Activated naive CD4-positive, alpha-beta T cell (primary cell): ENCODE data around the gene ZNF212.
"Not testable (repeated sequence)": the region's sequence is repeated elsewhere in the genome, so short reads cannot be mapped to it uniquely, and the experiment has no call there.

Source experiments
- DNase-seq, 4 experiments: peaks; one replicate each; lab custom pipeline; 2025; lab: John Stamatoyannopoulos, UW

Gene ZNF212

DNA sequence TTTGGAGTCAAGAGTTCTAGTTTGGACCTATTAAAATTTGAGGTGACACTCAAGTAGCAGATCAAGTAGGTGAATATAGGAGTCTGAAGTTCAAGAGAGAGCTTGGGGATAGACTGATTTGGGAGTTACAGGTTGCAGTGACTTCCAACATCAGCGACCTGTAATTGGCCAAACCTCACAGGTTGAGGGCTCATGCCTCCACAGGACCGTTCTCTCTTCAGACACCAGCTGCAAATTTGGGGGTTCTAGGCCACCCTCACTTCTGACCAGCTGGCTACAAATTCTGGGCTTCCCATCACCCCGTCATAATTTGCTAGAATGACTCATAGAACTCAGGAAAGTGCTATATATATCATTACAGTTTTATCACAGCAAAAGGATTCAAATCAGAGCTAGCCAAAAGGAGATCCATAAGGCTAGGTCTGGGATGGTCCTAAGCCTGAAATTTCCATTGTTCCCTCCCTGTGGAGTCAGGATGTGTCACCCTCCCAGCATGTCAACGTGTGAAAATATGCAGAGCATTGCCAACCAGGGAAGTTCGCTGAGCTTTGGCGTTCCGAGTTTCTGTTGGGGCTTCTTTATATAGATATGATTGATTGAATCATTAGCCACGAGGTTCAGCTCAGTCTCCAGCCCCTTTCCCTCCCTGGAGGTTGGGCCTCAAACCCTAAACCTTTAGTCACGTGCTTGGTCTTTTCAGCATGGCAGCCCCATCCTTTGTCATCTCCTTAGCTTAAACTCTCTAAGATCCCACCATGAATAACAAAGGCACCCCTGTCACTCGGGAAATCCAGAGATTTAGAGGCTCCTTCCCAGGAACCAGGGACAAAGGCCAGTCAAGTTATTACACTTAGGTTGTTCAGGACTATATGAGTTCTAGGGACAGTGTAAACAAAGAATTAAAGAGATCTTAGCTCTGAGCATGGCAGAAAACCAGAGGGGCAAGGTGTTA, 20.7 kb upstream of the ZNF212 start:
- DNase-seq: no peak

DNA sequence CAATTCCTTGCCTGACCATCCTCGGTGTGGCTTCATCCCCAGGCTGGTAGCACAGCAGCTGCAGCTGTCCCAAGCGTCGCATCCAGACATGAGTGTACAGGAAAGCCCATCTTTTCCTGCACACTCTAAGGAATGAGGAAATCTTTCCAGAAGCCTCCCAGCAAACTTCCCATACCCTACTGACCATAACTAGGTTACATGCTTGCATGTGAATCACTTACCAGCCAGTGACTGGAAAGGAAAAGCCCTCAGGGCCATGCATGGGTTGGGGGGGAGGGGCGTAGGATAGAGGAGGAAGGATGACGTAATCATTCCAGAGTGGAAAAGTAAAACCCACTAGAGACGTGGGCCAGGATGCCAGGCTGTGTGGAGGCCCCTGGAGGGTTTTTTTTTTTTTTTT, 18.9 kb upstream of the ZNF212 start:
- DNase-seq: no peak

GRCh38 chr7:149223176-149223575, 16.3 kb upstream of the ZNF212 start:
- no peak for DNase-seq

DNA sequence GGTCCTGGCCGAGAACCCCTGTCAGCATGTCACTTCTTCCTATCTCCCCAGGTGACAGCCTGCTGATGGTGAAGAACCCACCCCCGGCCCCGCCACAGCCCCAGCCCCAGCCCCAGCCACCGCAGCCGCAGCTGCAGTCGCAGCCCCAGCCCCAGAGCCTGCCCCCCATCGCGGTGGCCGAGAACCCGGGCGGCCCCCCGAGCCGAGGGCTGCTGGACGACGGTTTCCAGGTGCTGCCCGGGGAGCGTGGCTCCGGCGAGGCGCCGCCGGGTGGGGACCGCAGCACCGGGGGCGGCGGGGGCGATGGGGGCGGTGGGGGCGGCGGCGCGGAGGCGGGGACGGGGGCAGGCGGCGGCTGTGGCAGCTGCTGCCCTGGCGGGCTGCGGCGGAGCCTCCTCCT, 15.7 kb upstream of the ZNF212 start:
- DNase-seq: no peak

GRCh38 chr7:149224352-149224751, 15.1 kb upstream of the ZNF212 start:
- no peak for DNase-seq

GRCh38 chr7:149225106-149225505, 14.3 kb upstream of the ZNF212 start:
- DNase-seq: no peak

DNA sequence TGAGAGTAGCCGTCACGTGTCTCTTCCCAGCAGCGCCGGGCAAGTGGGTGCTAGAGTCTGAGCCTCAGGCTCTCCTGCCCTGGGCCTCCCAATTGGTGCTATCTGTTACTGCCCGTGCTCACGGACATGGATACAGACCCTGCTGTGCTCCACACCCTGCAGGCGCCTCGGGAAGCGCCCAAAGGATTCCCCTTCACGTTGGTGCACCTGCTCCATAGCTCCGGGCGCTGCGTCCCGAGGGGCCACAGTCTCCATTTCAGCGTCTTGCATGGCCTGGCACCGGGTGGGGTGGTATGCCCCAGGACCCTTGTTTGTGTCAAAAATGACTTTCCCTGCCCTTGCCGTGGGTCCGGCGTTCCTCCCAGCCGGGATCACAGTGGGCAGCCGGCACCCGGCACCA, 13.8 kb upstream of the ZNF212 start:
- no peak for DNase-seq

DNA sequence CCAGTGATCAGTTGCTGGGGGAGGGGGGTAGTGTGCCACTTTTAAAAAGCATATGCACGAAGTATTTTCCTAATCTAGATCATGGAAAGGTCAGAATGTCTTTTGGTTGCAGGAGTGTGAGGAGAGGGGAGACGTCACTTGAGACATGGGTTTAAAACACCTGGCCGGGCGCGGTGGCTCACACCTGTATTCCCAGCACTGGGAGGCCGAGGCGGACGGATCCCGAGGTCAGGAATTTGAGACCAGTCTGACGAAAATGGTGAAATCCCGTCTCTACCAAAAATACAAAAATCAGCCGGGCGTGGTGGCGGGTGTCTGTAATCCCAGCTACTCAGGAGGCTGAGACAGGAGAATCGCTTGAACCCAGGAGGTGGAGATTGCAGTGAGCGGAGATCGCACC, 13.1 kb upstream of the ZNF212 start:
- not testable (repeated sequence) for DNase-seq

- no peak for DNase-seq
These were observed 12.5 kb upstream of the ZNF212 start for GRCh38 chr7:149226840-149227494.

- DNase-seq: no peak
These were observed 10.5 kb upstream of the ZNF212 start for GRCh38 chr7:149228831-149229471.

- DNase-seq: no peak
These were observed 9.9 kb upstream of the ZNF212 start for GRCh38 chr7:149229526-149229925.

DNA sequence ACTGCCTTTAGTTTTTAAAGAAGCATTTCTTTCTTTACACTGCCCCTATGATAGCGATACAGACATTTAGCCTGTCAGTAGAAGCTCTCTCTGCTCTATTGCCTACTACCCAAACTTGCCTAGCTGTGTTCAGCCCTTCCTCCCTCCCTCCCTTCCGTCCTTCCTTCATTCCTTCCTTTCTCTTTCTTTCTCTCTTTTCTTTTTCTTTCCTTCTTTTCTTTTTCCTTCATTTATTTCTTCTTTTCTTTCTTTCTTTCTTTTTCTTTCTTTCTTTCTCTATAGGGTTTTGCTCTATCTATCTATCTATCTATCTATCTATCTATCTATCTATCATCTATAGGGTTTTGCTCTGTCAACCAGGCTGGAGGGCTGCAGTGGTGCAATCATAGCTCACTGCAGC, 7.1 kb upstream of the ZNF212 start:
- DNase-seq: no peak

GRCh38 chr7:149233655-149234204, 5.7 kb upstream of the ZNF212 start:
- DNase-seq: not testable (repeated sequence)

GRCh38 chr7:149237502-149237901, 1.9 kb upstream of the ZNF212 start:
- no peak for DNase-seq

DNA sequence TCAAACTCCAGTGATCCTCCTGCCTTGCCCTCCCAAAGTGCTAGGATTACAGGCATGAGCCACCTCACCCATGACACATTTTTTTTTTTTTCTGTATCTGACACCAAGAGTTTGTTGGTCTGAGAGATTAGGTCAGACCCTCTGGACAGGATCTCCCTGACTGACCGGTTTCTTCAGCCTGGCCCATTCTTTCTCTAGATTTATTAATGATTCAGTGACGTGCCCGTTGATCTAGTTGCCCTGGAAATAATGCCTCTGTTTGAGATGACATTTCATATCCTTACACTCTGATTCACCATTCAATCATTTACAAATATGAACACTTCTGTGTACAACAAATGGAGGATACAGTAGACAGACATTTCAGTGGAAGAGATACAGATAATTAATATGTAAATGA, 1.4 kb upstream of the ZNF212 start:
- DNase-seq: no peak

DNA sequence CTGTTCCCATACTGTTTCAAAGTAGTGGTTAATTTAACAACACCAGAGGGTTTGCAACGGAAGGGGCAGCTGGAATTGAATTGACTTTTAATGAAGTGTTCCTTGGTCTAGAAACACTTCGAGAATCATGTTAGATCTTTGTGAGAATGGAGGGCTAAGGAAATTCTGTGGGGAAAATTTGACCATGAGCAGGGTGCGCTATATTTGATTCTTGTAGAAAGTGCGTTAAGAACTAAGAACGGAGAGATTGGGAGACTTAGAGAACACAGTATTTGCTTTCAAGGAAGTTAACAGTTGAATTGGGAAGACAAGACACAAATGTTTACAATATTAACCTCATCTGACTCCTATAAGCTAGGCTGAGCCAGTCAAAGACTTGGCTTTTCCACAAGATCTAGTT, 1.2 kb downstream of the ZNF212 start:
- no peak for DNase-seq

GRCh38 chr7:149241696-149242095, 2.2 kb downstream of the ZNF212 start:
- DNase-seq: no peak

- no peak for DNase-seq
These were observed 5.8 kb downstream of the ZNF212 start for GRCh38 chr7:149245244-149245643.

- no peak for DNase-seq
These were observed 6.3 kb downstream of the ZNF212 start for GRCh38 chr7:149245744-149246143.

DNA sequence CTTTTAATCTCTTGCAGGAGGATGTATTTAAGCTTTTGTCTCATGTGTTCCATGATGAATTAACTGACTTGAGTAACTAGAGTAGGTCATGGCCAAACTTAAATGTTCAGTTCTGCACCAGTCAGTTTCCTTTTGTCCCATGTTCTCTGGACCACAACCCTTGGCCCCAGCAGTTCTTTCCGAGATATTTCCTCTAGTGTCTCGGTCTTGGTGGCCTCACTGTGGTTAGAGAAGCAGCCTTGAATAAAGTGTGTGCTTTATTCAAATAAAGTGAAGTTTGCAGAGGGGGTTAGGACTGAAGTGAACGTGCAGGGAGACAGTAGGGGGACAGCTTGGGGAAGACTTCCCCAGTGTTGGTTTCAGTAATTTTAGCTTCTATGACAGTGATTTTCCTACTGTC, 9.3 kb downstream of the ZNF212 start:
- no peak for DNase-seq

- DNase-seq: not testable (repeated sequence)
These were observed 10.7 kb downstream of the ZNF212 start for GRCh38 chr7:149250151-149250550.

- DNase-seq: not testable (repeated sequence)
These were observed 12.1 kb downstream of the ZNF212 start for GRCh38 chr7:149251518-149251917.

DNA sequence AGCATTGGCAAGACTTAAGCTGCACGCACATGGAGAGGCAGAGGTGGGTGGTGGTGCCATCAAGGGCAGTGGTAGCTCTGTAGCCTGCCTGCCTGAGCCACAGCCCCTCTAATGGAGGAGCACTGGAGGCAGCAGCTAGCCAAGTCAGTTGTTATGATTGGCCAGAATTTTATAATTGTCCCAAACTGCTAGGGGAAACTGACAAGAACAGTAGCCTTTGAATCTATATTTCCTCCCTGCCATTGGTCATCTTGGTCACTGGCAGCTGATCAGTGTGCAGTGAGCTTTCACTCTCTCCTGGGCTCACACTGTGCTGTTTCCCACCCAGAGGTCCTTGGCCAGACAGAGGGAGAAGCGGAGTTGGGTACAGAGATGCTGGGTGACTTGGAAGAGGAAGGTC, 12.9 kb downstream of the ZNF212 start:
- no peak for DNase-seq
